SKM-1 (cell line): ENCODE data around the gene C8B.

Experiments used
- DNase-seq: peaks from one replicate; lab custom pipeline; 2025; ENCODE audit not compliant: unreplicated experiment; lab: John Stamatoyannopoulos, UW

The C8B gene

DNA sequence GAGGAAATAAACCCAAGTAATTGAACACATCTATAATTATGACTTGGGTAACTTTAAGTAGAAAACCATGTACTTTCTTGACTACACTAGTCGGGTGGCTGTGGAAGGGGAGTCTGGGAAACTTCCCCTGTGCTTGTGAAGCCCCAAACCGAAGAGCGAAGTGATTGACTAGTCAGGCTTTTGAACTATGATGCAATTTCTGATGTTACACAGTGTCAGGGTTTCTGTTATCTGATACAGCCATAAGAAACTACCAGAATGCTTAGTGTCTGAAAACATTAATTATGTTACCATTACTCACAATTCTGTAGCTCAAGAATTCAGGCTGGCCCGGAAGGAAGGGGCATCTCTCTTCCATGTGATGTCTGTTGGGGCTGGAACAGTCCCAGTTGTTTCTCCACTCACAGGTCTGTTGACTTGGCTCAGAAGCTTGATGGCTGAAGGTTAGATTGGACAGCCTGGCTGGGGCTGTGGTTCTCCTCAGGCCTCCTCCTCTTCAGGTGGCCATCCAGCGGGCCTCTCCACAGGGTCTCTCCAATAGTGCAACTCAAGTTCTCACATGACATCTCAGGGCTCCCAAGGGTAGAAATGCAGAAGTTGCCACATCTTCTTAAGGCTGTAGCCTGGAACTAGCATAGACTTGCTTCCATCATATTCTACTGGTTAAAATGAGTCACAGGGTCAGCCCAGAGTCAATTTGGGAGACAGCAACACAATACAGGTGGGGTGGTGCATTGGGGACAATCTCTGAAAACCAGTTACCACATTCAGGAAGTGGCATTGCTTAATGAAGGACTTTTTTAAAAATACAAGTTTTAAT lies 8.3 kb upstream of the C8B start:
- peak; percentile 59 for DNase-seq

DNA sequence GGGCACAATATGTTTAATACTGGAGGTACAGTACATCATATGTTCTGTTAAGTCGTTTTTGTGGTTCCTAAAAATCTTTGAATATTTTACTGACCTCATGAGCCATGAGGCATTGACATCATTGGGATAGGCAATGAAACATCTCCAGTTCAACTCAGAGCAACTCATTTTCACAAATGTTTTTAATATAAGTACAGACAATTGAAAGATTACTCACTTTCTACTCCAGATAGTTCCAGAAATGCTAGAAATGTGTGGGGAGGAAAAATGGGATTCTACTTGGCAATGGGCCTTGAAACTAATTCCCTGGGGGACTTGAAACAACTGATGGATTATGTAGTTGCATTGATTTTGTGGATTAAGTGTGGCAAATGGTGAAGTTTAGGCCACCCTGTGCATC lies 7.2 kb upstream of the C8B start:
- DNase-seq = no peak

DNA sequence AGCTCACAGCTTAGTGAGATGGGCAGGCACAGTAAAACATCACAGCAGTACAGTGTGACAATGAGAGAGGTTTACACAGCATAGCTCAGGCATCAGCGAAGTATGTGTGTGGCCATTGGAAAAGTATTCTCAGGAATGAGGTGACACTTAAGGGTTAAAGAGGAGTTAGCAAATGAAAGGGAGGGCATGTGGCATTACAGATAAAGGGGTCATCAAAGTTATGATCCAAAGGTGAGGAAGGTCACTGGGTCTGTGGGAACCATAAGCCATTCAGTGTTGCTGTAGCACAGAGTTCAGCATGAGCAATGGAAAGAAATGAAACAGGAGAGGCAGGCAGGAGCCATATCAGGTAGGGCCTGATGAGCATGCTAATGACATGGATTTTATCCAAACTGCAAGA lies 4.5 kb upstream of the C8B start:
- no peak for DNase-seq

DNA sequence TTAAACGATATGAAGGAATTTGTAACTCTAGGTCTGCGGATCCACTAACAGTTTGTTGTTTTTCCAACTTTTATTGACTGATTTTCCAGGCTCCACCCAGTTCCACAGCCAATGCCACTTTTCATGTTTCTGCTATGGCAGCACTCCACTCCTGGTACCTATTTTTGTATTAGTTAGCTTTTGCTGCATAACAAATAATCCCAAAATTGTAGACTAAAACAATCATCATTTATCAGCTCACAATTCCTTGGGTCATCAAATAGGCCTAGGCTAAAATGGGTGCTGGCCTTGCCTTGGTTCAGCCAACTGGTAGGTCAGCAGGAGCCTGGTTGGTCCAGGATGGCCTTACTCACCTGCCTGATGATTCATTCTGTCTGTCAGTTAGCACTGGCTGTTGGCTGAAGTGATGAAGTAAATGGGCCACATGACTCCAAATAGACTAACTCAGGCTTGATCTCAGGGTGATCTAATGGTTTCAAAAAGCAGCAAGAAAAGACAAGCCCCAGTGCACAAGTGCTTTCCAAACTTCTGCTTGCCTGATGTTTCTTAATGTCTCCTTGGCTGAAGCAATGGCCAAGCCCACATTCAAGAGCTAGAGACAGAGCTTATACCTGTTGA lies 3.2 kb upstream of the C8B start:
- no peak for DNase-seq

DNA sequence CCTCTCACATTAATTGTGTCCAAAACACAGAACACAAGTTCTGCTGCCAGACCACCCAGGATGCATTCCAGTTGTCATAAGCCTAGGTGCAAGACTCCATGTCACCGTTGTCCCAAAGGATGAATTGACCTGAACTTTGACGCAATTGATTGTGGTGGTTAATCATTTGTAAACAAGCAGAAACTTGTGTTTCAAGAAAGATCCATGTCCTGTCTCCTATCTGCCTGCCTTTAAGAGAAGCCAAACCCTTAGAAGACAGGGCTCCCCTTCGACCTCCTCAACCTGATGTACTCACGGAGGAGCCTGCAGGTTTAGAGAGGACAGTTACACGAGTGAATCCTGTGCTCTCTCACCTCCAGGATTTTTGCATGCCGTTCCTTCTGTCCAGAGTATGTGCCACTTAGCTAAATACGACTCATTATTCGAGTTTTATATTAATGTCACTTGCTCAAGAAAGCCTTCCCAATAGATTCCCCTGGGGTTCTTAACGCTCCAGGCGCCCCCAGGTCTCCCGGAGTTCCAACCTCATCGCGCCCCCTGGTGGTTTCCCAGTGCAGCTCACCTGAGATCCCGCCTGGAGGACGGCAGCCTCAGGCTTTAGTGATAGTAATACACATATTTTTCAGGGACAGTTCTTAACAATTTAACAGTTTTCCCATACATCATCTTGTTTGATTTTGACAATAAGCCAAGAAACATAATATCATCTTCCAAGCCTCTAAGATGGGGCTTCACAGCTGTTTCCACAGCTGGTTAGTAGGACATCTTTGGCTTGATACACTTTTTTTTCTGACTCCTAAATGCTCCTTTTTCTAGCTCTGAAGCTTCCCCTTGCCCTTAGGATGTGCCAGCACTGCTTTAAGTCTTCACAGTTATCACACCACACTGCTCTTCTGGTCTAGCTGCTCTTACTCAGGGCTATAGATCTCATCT lies 2.4 kb upstream of the C8B start:
- no peak for DNase-seq

DNA sequence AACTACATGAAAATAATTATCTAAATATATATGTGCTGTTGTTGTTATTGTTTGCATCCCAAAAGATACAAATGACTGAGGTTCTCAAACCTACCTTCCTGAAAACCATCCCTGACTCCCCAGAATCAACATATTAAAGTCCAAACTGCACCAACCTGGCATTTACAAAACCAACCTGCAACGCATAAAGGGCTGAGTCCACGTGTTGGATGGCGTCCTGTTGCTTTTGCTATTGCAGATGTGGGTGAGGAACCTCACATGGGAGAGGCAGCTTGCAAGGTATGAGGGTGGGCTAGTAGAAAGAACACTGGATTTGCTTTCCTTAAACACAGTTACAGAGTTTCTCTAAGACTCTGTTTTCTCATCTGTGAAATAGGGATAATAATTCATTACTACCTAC lies 1.5 kb upstream of the C8B start:
- DNase-seq = no peak

DNA sequence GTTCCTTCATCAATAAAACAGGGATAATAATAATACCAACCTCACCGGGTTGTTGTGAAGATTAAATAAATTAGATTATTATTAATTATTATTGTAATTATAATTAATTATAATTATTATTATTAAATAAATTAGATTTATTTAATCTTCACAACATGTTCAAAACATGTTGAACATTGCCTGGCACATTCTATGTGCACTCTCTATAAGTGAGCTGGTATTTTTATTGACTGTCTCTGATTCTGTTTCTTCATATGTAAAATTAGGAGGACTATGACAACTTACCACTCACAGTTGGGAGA lies 834 bp upstream of the C8B start:
- no peak for DNase-seq

DNA sequence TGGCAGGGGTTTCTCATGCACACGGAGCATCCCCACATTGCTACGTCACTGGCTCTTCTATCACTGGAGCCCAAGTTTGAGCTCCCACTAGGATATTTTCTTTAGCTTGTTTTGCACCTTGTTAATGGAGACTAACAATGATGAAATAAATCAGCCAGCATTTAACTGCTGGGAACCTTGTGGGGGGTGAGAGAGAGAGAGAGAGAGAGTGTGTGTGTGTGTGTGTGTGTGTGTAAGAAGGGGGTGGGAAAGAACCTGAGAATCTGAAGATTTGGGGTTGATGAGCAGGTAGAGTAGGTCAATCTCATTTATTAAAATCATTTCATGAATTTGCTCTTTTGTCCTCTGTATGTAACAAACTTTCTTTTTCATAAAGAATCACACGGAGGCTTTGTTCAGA lies 624 bp downstream of the C8B start:
- no peak for DNase-seq

DNA sequence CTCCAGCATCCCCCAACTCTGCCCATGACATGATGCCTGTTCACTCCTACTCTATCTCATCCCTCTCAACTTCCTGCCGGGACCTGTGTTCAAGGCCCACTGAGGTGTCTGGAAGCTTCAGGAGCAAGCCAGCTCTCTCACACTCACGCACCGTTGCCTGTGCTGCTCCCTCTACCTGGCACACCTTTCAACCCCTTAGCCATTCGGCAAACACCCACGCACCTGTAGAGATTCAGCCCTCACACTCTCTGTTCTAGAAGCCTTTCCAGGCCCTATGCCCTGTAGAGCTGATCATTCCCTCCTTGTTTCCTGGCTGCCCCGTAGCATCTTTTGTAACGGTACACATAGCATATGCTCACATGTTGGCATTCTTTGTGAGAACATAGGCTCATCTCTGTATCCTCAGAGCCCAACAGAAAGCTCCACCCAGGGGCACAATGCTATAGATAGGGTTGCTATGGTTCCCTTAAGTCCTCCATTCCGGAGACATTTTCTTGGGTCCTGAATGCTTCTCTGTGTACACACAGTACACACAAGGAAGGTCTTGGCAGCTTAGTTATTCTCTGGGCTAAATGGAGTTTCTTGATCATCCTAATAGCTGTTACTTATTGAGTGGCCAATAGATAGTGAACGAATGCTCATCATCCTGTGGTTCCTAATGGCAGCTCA lies 1.3 kb downstream of the C8B start:
- no peak for DNase-seq

DNA sequence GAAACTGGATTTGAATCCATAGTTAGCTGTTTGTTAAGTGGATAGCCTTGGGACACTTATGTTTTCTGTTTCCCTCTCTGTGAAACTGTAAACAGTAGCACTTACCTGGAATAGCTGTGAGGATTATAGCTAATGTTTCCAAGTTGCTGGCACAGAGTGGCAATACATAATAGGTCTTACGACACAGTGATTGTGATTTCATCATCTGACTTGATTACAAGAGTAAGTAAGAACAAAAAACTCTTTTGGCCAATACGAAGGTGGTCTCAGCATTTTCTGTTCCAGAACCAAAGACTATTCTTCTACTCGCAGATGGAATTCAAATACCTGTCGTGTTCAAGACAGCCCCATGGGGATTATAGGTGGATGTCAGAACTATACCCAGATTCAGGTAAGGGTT lies 2.1 kb downstream of the C8B start:
- no peak for DNase-seq

DNA sequence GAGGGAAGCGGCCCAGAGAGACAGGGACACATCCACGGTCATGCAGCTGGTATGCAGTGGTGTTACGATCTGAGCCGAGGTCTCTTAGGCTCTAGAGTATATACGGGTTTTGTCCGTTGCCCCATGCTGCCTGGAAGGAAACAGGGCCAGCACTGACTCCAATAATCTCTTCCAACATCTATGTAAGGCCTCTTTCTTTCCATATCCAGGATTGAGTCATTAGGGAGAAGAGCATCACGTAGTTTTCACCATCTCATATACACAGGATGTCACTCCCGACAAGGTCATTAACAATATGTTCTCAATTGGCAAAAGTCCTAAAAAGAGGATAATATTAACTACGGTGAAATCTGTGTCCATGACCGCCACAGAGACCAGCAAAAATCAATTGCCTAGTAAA lies 4.4 kb downstream of the C8B start:
- DNase-seq = no peak

DNA sequence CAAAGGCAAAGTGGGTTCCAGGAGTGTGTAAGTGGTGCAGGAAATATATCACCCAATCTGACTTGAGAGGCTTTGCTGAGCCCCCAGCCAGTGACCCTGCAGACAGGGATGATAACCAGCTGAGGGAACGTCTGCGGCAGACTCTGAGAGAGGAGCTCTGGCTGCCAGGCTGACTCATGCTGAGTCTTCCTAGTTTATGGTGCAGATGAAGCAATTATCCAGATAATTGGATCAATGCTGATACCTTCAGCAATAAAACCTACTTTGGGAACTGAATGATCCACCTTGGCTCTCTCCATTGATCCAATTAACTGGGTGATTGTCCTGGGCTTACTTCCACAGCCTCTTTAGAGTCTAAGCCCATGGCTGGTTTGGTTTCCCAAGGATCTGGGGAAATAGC lies 7.3 kb downstream of the C8B start:
- no peak for DNase-seq

DNA sequence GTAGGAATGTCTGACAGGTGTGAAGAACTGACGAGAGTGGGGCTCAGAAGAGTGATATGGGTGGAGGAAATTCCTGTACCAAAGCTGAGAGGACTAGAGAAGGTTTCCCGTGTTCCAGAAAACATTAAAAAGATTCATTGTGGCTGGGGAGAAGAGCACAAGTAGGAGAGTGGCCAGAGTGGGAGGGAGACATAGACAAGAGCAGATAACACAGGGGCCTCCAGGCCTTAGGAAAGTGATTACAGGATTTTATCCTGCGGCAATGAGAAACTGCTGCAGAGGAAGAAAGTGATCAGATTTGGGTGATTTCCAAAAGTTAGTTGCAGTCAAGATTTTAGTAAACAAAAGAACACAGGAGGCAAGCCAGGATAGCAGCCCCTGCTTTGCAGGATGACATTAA lies 7.9 kb downstream of the C8B start:
- DNase-seq = no peak

DNA sequence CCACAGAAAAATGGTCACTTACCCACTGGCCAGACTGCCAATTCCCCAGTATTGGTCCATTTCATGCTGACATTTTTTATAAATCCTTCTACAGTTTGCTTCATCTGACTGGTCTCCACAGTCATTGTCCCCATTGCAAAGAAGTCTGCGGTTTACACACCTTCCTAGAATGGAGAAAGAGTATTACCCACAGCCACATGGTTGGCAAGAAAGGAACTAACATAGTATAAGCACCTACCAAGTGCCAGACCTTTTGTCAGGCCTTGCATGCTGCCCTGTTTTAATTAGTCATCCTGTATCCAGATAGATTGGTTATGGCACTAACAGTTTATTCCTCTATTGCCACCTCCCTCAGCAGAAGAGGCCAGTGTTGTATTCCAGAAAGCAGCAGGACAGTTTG lies 11.2 kb downstream of the C8B start:
- no peak for DNase-seq

DNA sequence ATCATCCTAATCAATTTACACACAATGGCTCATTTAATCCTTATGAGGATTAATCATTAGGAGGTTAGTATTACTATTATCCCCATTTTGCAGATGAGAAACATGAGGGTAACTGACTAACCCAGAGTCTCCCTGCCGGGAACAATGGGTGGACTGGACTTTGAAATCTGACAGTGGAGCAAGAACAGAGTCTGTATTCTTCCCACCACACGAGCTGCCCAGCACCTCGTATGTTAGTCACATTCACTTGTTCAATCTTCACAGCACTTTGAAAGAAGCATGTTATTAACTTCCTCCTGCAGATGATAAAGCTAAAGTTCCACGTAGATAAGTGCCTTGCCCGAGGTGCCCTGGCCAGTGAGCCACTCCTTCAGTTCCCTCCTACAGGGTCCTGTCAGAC lies 12.4 kb downstream of the C8B start:
- no peak for DNase-seq

DNA sequence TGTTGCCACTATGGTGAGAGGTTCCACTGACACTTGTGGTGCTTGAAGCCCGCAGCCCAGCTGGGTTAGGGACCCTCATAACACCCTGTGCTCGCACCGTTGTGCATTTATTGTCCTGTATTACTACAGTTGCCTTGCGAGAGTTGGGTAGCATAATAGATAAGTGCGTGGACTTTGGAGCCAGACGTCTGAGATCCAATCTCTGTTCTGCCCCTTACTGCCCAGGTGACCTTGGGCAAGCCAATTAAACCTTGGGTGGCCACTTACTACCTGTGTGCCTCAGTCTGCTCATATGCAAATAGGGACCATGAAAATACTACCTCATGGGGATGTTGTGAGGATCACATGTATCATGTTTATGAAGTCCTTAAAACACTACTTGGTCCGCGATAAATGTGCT lies 13.3 kb downstream of the C8B start:
- DNase-seq = no peak

DNA sequence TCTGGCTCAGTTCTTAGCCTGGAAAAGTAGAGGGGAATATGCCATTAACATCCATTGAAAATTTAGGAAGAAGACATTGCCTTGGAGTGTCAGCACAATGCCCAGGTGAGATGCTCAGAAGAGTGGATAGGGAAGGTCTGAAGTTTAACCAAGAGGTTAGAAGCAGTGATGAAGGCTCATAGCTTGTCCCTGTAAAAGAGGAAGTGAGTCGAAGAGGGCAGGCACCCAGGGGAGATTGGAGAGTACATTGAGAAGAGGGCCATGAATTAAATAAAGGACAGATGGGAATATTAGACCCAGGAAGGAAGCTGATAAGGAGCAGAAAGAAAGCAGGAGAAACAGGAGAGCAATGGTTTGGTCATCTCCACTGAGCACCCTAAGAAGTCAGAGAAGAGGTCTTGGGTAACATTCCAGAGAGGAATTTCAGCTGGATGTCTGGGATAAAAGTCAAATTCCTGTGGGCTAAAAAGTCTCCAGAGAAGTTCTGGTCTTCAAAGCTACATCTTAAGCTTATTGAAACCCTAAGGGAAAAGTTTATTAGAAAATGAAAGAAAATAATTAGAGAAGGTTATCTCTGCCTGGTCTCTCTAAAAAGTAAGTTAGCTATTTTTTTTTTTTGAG lies 17.3 kb downstream of the C8B start:
- peak; percentile 16 for DNase-seq

DNA sequence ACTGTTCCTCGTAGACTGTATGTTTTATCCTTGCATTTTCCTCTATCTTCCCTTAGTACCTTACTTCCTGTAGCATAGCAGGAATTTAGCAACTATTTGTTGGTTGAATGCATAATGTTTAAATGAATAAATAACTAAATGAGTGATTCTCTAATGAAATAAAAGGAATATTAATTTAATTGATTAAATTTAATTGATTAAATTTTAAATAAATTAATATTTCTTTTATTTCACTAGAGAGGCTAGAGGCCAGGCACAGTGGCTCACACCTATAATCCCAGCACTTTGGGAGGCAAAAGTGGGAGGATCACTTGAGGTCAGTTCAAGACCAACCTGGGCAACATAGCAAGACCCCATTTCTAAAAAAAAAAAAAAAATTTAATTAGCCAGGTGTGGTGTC lies 25.8 kb downstream of the C8B start:
- no peak for DNase-seq

DNA sequence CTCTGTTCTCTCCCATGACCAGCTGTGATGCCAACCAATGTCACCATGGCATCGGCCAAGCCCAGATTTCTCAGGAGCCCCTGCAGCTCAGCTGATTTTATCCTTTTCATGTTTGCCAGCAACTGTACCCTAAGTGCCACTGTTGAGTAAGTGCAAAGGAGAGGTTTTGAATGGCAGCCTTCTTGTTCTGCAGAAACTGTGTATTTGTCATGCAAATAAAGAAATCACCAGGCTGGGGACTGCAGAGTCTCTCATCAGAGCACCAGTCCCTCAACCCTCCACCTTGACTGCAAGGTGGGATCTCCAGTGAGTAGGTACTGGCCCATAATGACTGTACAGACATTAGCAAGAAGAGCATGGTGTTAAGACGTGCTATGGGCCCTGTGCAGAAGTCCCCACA lies 26.6 kb downstream of the C8B start:
- DNase-seq = no peak

DNA sequence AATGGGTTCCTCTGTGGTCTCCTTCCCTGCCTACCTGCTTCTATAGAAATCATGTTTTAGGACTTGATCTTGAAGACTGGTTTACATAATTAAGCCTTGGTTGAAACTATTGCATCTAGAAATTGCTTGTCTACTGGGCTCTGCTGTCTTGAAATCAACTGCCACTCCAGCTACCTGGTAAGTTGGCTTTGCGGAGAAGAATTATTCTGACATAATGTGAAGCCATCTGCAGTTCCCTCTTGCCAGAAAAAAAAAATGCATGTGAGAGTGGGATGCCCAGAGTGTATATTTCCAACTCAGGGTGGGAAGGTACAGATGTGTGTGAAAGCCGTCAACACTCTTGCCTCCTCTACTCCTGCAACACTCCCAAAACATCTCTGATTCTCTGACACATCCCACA lies 27.2 kb downstream of the C8B start:
- no peak for DNase-seq

DNA sequence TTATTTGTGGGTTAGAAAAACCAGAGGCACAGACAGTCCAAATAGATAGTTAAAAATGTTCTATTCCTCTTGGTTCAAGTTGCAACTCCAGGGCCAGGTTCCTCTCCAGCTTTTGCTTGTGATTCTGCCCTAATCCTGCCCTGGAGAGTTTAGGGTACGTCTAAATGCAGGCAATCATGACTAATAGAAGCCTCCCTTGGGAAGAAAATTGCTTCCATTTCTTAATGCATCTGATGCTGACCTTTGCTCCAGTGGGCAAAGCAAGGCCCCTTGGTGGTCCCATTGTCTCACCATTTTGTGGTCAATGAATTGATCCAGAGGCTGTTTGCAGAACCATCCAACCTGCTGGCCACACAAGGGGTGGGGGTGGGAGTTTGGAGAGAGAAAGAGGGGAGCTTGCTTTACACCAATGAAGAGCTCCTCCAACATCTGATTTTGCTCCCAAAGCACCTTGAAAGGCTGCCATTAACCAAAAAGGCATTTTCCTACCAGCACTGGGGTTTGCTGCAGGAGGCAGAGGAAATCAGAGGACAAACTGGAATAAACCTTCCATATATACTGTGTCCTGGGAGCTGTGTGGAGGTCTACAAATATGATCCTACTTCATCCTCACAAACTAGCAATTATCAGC lies 31.3 kb downstream of the C8B start:
- DNase-seq = no peak
